IMR-90 (cell line): ENCODE results near the gene RIMBP2. TPM values are rescaled to one million over a fixed set of nuclear protein-coding genes. Genes with fewer than 3 reads are reported as not detected.

ENCODE experiments used
- ATAC-seq: fragments of 200-7000 bp; cut with Tn5 transposase; 2 replicates; pipeline ENCODE4 v1.9.1; 2020; ENCODE audit warnings: low read depth, mild to moderate bottlenecking, moderate library complexity
- BruUV-seq: library from RNA; stranded (reverse); fragments of 400-500 nt; replicated peaks from 2 replicates; lab custom pipeline; 2021; lab: Mats Ljungman, UMichigan
- CTCF ChIA-PET: fragments of 300-600 bp; formaldehyde crosslinking; extraction: SDS; loops from one replicate; lab custom pipeline; 2021; ENCODE audit warnings: antibody characterized with exemption; lab: Yijun Ruan, JAX
- POLR2A ChIA-PET: fragments of 300-600 bp; sonication (Branson Sonifier 250); formaldehyde crosslinking; loops from one replicate; lab custom pipeline; 2022; ENCODE audit warnings: antibody characterized with exemption; ENCODE audit not compliant: unreplicated experiment; lab: Charles Lee
- DNase-seq: peaks from one replicate; pipeline ENCODE4 v3.0.0; 2013
- H2AFZ ChIP-seq: replicated peaks from 2 replicates; pipeline ENCODE3; 2013; ENCODE audit warnings: low read length, mild to moderate bottlenecking; ENCODE audit not compliant: poor library complexity
- H2AK5ac ChIP-seq: 2 replicates; pipeline ENCODE4 v1.6.1; 2013; ENCODE audit warnings: low read depth, low read length, inconsistent platforms
- H2AK9ac ChIP-seq: replicated peaks from 2 replicates; pipeline ENCODE3; 2013; ENCODE audit warnings: mild to moderate bottlenecking, low read depth, low read length, moderate library complexity; ENCODE audit not compliant: poor library complexity
- H2BK120ac ChIP-seq: 2 replicates; pipeline ENCODE4 v1.6.1; 2013; ENCODE audit warnings: low read depth, low read length, inconsistent platforms
- H2BK15ac ChIP-seq: 3 replicates; pipeline ENCODE4 v1.6.1; 2013; ENCODE audit warnings: low read depth, low read length, inconsistent platforms
- H2BK20ac ChIP-seq: 2 replicates; pipeline ENCODE4 v1.6.1; 2013; ENCODE audit warnings: low read depth, mild to moderate bottlenecking, inconsistent platforms, low read length, moderate library complexity
- H2BK5ac ChIP-seq: 2 replicates; pipeline ENCODE4 v1.6.1; 2013; ENCODE audit warnings: mild to moderate bottlenecking, low read depth, low read length, inconsistent platforms; ENCODE audit not compliant: poor library complexity, severe bottlenecking
- H3K14ac ChIP-seq: replicated peaks from 2 replicates; pipeline ENCODE4 v1.6.1; 2013; ENCODE audit warnings: low read depth, low read length, inconsistent platforms
- H3K18ac ChIP-seq: 2 replicates; pipeline ENCODE4 v1.6.1; 2013; ENCODE audit warnings: low read depth, low read length, control low read depth
- H3K23ac ChIP-seq: 2 replicates; pipeline ENCODE4 v1.6.1; 2013; ENCODE audit warnings: low read depth, low read length, inconsistent platforms
- H3K27ac ChIP-seq: 2 replicates; pipeline ENCODE4 v1.5.1; 2013; ENCODE audit warnings: mild to moderate bottlenecking, control low read depth, low read length; ENCODE audit not compliant: insufficient read depth
- H3K27me3 ChIP-seq: 2 replicates; pipeline ENCODE4 v1.6.1; 2013; ENCODE audit warnings: low read length; ENCODE audit not compliant: control insufficient read depth, insufficient read depth
- H3K36me3 ChIP-seq: 2 replicates; pipeline ENCODE4 v1.6.1; 2013; ENCODE audit warnings: low read length, mixed read lengths; ENCODE audit not compliant: control insufficient read depth, insufficient read depth
- H3K4ac ChIP-seq: 2 replicates; pipeline ENCODE4 v1.6.1; 2013; ENCODE audit warnings: low read depth, low read length, inconsistent platforms
- H3K4me1 ChIP-seq: 2 replicates; pipeline ENCODE4 v1.6.1; 2013; ENCODE audit warnings: low read length, mixed read lengths; ENCODE audit not compliant: control insufficient read depth, insufficient read depth
- H3K4me2 ChIP-seq: 2 replicates; pipeline ENCODE4 v1.6.1; 2013; ENCODE audit warnings: low read depth, mild to moderate bottlenecking, control low read depth, low read length, moderate library complexity
- H3K4me3 ChIP-seq: 2 replicates; pipeline ENCODE4 v1.5.1; 2013; ENCODE audit warnings: low read depth, mild to moderate bottlenecking, control low read depth, low read length, moderate library complexity; ENCODE audit not compliant: insufficient read depth
- H3K56ac ChIP-seq: 2 replicates; pipeline ENCODE4 v1.6.1; 2013; ENCODE audit warnings: low read length, inconsistent platforms; ENCODE audit not compliant: insufficient read depth; ENCODE audit errors: extremely low read depth
- H3K79me1 ChIP-seq, 2 experiments: 2 replicates each; pipeline ENCODE4 v1.6.1; 2013; ENCODE audit warnings: low read length in 2 of 2, inconsistent platforms in 1 of 2, low read depth in 1 of 2
- H3K9ac ChIP-seq: 2 replicates; pipeline ENCODE4 v1.6.1; 2013; ENCODE audit warnings: low read depth, low read length, control low read depth
- H3K9me1 ChIP-seq: 2 replicates; pipeline ENCODE4 v1.6.1; 2013; ENCODE audit warnings: low read length, inconsistent platforms; ENCODE audit not compliant: insufficient read depth
- H3K9me3 ChIP-seq: 2 replicates; pipeline ENCODE4 v1.6.1; 2013; ENCODE audit warnings: low read length; ENCODE audit not compliant: control insufficient read depth, insufficient read depth
- H4K20me1 ChIP-seq: 2 replicates; pipeline ENCODE4 v1.6.1; 2013; ENCODE audit warnings: low read length, inconsistent platforms; ENCODE audit not compliant: insufficient read depth
- H4K5ac ChIP-seq: 2 replicates; pipeline ENCODE4 v1.6.1; 2013; ENCODE audit warnings: mild to moderate bottlenecking, low read depth, low read length, control low read depth
- H4K8ac ChIP-seq, 2 experiments: 2 replicates each; pipeline ENCODE4 v1.6.1; 2013; ENCODE audit warnings: low read depth in 2 of 2, low read length in 2 of 2, control low read depth in 1 of 2, inconsistent platforms in 1 of 2
- H4K91ac ChIP-seq: 2 replicates; pipeline ENCODE4 v1.6.1; 2013; ENCODE audit warnings: low read depth, low read length, inconsistent platforms; ENCODE audit not compliant: insufficient read depth
- BHLHE40 ChIP-seq: fragments of 150-350 bp; IDR thresholded peaks from 2 replicates; pipeline ENCODE4 v1.6.1; 2016; ENCODE audit warnings: mild to moderate bottlenecking, low read depth, low read length
- CEBPB ChIP-seq: IDR thresholded peaks from 2 replicates; pipeline ENCODE4 v1.6.1; 2012; ENCODE audit warnings: low read depth, low read length, improper control_type of control experiment
- CHD1 ChIP-seq: IDR thresholded peaks from 2 replicates; pipeline ENCODE4 v1.6.1; 2012; ENCODE audit warnings: low read depth, low read length, improper control_type of control experiment
- CTCF ChIP-seq: conservative IDR thresholded peaks from 2 replicates; pipeline ENCODE4 v1.5.1; 2012; ENCODE audit warnings: mild to moderate bottlenecking, low read depth, low read length, improper control_type of control experiment
- ELK1 ChIP-seq: fragments of 150-350 bp; IDR thresholded peaks from 2 replicates; pipeline ENCODE4 v1.6.1; 2016; ENCODE audit warnings: low read depth, mild to moderate bottlenecking, low read length, moderate library complexity, borderline replicate concordance
- FOS ChIP-seq: fragments of 150-350 bp; IDR thresholded peaks from 2 replicates; pipeline ENCODE4 v1.6.1; 2016; ENCODE audit warnings: low read depth, low read length
- MAFK ChIP-seq: IDR thresholded peaks from 2 replicates; pipeline ENCODE4 v1.6.1; 2012; ENCODE audit warnings: low read depth, low read length, improper control_type of control experiment
- MAZ ChIP-seq: IDR thresholded peaks from 2 replicates; pipeline ENCODE4 v1.6.1; 2012; ENCODE audit warnings: low read depth, mild to moderate bottlenecking, low read length, improper control_type of control experiment, moderate library complexity, borderline replicate concordance
- NFE2L2 ChIP-seq: fragments of 150-350 bp; IDR thresholded peaks from 2 replicates; pipeline ENCODE4 v1.6.1; 2016; ENCODE audit warnings: low read depth, mild to moderate bottlenecking, low read length
- POLR2A ChIP-seq: IDR thresholded peaks from 2 replicates; pipeline ENCODE4 v1.6.1; 2012; ENCODE audit warnings: mild to moderate bottlenecking, low read depth, low read length
- RAD21 ChIP-seq: IDR thresholded peaks from 2 replicates; pipeline ENCODE4 v1.6.1; 2012; ENCODE audit warnings: low read length, improper control_type of control experiment
- RCOR1 ChIP-seq: IDR thresholded peaks from 2 replicates; pipeline ENCODE4 v1.6.1; 2012; ENCODE audit warnings: mild to moderate bottlenecking, low read length, improper control_type of control experiment; ENCODE audit not compliant: insufficient replicate concordance
- RFX5 ChIP-seq: IDR thresholded peaks from 2 replicates; pipeline ENCODE4 v1.8.0; 2012; ENCODE audit warnings: low read depth, mild to moderate bottlenecking, low read length, moderate library complexity
- USF2 ChIP-seq: fragments of 150-350 bp; IDR thresholded peaks from 2 replicates; pipeline ENCODE4 v1.6.1; 2017; ENCODE audit warnings: mild to moderate bottlenecking, antibody characterized with exemption, low read length, low read depth
- WGBS, 2 experiments: methylation state at CpG; one replicate each; pipeline versions ENCODE4 v1.1.5 to v1.1.7; 2013; ENCODE audit warnings: missing lambda C conversion rate in 2 of 2; ENCODE audit not compliant: insufficient read length in 1 of 2; ENCODE audit errors: extremely low coverage in 2 of 2; 5-methylcytosine and 5-hydroxymethylcytosine counted together
- dilution Hi-C: fragments of 300-500 bp; cut with HindIII; formaldehyde crosslinking; loops from one replicate; pipeline ENCODE4 v1.14.3; 2018; ENCODE audit warnings: low sequenced_read_pairs; ENCODE audit not compliant: unreplicated experiment
- in situ Hi-C: fragments of 300-500 bp; cut with MboI; formaldehyde crosslinking; loops from 3 replicates; pipeline ENCODE4 v1.14.3; 2019; ENCODE audit warnings: low sequenced_read_pairs, inconsistent platforms, mixed read lengths
- intact Hi-C: fragments of 100-400 bp; cut with micrococcal nuclease; formaldehyde crosslinking; loops from 2 replicates; pipeline ENCODE4 v1.10.0; 2022
- polyA plus RNA-seq, 3 experiments: library from polyadenylated mRNA; depleted of rRNA; stranded (reverse); fragments of >200 nt; gene quantifications; 2 replicates each; pipeline ENCODE4 v1.2.3, GENCODE V29; 2012; ENCODE audit warnings: low replicate concordance in 1 of 3
- total RNA-seq: library from RNA; depleted of rRNA; stranded (reverse); fragments of >200 nt; gene quantifications from 2 replicates; pipeline ENCODE4 v1.2.3, GENCODE V29; 2012

The RIMBP2 gene
- total and polyA plus RNA-seq, 2 of the 4 experiments (the other 2 are of a cell fraction) = not detected

- Histone ChIP-seq H3K56ac (no peak overlapping the region), H4K91ac (no peak overlapping the region), H4K20me1 (no peaks in the 10 kb centered on the region), H3K27ac (no peak overlapping the region), H3K36me3 (no peaks in the 10 kb centered on the region), H3K23ac (no peak overlapping the region), H2AK9ac (no peak overlapping the region), H2AK5ac (no peak overlapping the region), H2BK20ac (no peak overlapping the region), H2AFZ (no peak overlapping the region), H3K18ac (no peak overlapping the region), H3K4me3 (no peak overlapping the region), H4K5ac (no peak overlapping the region), H3K9me3 (peaks cover 67% of the 10 kb centered on the region), H3K4ac (no peak overlapping the region), H2BK5ac (no peak overlapping the region), H3K9ac (no peak overlapping the region), H3K14ac (no peak overlapping the region), H2BK15ac (no peak overlapping the region), H3K4me1 (no peaks in the 10 kb centered on the region), H2BK120ac (no peak overlapping the region), H4K8ac (no peak overlapping the region), H3K4me2 (no peak overlapping the region), H3K79me1 (no peaks in the 10 kb centered on the region), H3K27me3 (no peaks in the 10 kb centered on the region), H3K9me1 (no peaks in the 10 kb centered on the region)
- intact Hi-C loops = no loop called here
- DNase-seq = no peak
- POLR2A ChIA-PET = no interaction called here
- 63% methylated on average over 4 of the region's 9 CpGs; no CpG with 5 or more reads in 1 of the 2 experiments for WGBS, 2 experiments
- dilution Hi-C loops = no loop called here
- BruUV-seq = no TSS peak
- ATAC-seq = no peak
- CTCF ChIA-PET = no interaction called here
- TF ChIP-seq RFX5 (no peak), CHD1 (no peak), ELK1 (no peak), NFE2L2 (no peak), MAZ (no peak), POLR2A (no peak), CTCF (no peak), BHLHE40 (no peak), MAFK (no peak), CEBPB (no peak), USF2 (no peak), FOS (no peak), RCOR1 (no peak), RAD21 (no peak)
- in situ Hi-C loops = no loop called here
Measured at GRCh38 chr12:130468186-130468585, 247.9 kb downstream of the RIMBP2 start.
